CD14-positive monocyte (primary cell): ENCODE results near the gene NFE2L2. TPM values are rescaled to one million over a fixed set of nuclear protein-coding genes. Genes with fewer than 3 reads are reported as not detected.

Experiments used
- DNase-seq, 3 donors: peaks; one replicate each; pipeline ENCODE4 v3.0.0-alpha.2; 2011 to 2022
- H2AFZ ChIP-seq: 2 replicates; pipeline ENCODE4 v1.6.0; 2012; ENCODE audit warnings: mild to moderate bottlenecking, low read depth, low read length, inconsistent platforms; ENCODE audit not compliant: insufficient read depth, poor library complexity, severe bottlenecking
- H3K27ac ChIP-seq, 2 donors: 1 replicate in 1 of 2; 2 replicates in 1 of 2; pipeline ENCODE4 v1.5.1; 2012 to 2013; ENCODE audit warnings: low read length in 2 of 2, control low read depth in 1 of 2, inconsistent platforms in 1 of 2, low read depth in 1 of 2, mild to moderate bottlenecking in 1 of 2
- H3K27me3 ChIP-seq, 2 donors: one replicate each; pipeline versions ENCODE4 v1.6.0 to v1.6.1; 2011 to 2013; ENCODE audit warnings: low read length in 2 of 2; ENCODE audit not compliant: control insufficient read depth in 2 of 2, insufficient read depth in 2 of 2
- H3K36me3 ChIP-seq, 2 donors: replicated peaks in 1 of 2; 1 replicate in 1 of 2; 2 replicates in 1 of 2; pipeline versions ENCODE4 v1.5.1 to v1.6.1; 2012 to 2013; ENCODE audit warnings: low read length in 2 of 2, control low read depth in 1 of 2, inconsistent platforms in 1 of 2, mild to moderate bottlenecking in 1 of 2; ENCODE audit not compliant: insufficient read depth in 2 of 2, control insufficient read depth in 1 of 2
- H3K4me1 ChIP-seq, 2 donors: 1 replicate in 1 of 2; 2 replicates in 1 of 2; pipeline versions ENCODE4 v1.5.1 to v1.6.1; 2012 to 2013; ENCODE audit warnings: low read length in 2 of 2, control low read depth in 1 of 2, inconsistent platforms in 1 of 2, mild to moderate bottlenecking in 1 of 2, moderate library complexity in 1 of 2; ENCODE audit not compliant: insufficient read depth in 2 of 2, control insufficient read depth in 1 of 2
- H3K4me2 ChIP-seq: replicated peaks from 2 replicates; pipeline ENCODE3; 2012; ENCODE audit warnings: low read length, moderate library complexity, mild to moderate bottlenecking; ENCODE audit not compliant: poor library complexity, severe bottlenecking; ENCODE audit errors: extremely low read depth
- H3K4me3 ChIP-seq, 3 experiments: fragments of 200-600 bp in 1 of 3; sonication (generic) in 1 of 3; replicated peaks in 1 of 3; 1 replicate in 2 of 3; 2 replicates in 1 of 3; pipeline ENCODE4 v1.5.1; 2011 to 2013; ENCODE audit warnings: low read length in 3 of 3, mild to moderate bottlenecking in 3 of 3, control low read depth in 2 of 3, low read depth in 2 of 3, inconsistent platforms in 1 of 3, moderate library complexity in 1 of 3
- H3K79me2 ChIP-seq: 2 replicates; pipeline ENCODE4 v1.6.0; 2012; ENCODE audit warnings: mild to moderate bottlenecking, control low read depth, inconsistent platforms, low read length, moderate library complexity; ENCODE audit not compliant: insufficient read depth
- H3K9ac ChIP-seq: 2 replicates; pipeline ENCODE4 v1.6.0; 2017; ENCODE audit warnings: low read length, mild to moderate bottlenecking; ENCODE audit not compliant: insufficient read depth, poor library complexity, severe bottlenecking
- H3K9me3 ChIP-seq, 2 donors: replicated peaks in 1 of 2; 1 replicate in 1 of 2; 2 replicates in 1 of 2; pipeline versions ENCODE4 v1.5.1 to v1.6.1; 2012 to 2013; ENCODE audit warnings: low read length in 2 of 2, control low read depth in 1 of 2; ENCODE audit not compliant: control insufficient read depth in 1 of 2, insufficient read depth in 1 of 2
- H4K20me1 ChIP-seq: 2 replicates; pipeline ENCODE4 v1.6.0; 2012; ENCODE audit warnings: mild to moderate bottlenecking, low read length, control low read depth, moderate library complexity; ENCODE audit not compliant: insufficient read depth
- H3K27ac Mint-ChIP-seq, 7 donors: one replicate each; pipeline ENCODE4 v1.8.0; 2020; ENCODE audit warnings: mild to moderate bottlenecking in 7 of 7, mixed read lengths in 7 of 7, moderate library complexity in 6 of 7, inconsistent platforms in 2 of 7
- H3K27me3 Mint-ChIP-seq, 3 donors: one replicate each; pipeline ENCODE4 v1.8.0; 2021 to 2022; ENCODE audit warnings: low read depth in 3 of 3, mild to moderate bottlenecking in 3 of 3, mixed read lengths in 3 of 3, moderate library complexity in 3 of 3, inconsistent platforms in 1 of 3
- H3K36me3 Mint-ChIP-seq, 2 donors: one replicate each; pipeline ENCODE4 v1.8.0; 2020; ENCODE audit warnings: mixed read lengths in 2 of 2, inconsistent platforms in 1 of 2, mild to moderate bottlenecking in 1 of 2
- H3K4me1 Mint-ChIP-seq: one replicate; pipeline ENCODE4 v1.8.0; 2020; ENCODE audit warnings: mild to moderate bottlenecking, mixed read lengths
- H3K4me3 Mint-ChIP-seq, 2 donors: one replicate each; pipeline ENCODE4 v1.8.0; 2020; ENCODE audit warnings: mild to moderate bottlenecking in 2 of 2, mixed read lengths in 2 of 2, moderate library complexity in 1 of 2
- H3K9me3 Mint-ChIP-seq, 7 donors: one replicate each; pipeline ENCODE4 v1.8.0; 2020 to 2022; ENCODE audit warnings: mixed read lengths in 7 of 7, mild to moderate bottlenecking in 6 of 7, moderate library complexity in 6 of 7, inconsistent platforms in 2 of 7
- CTCF ChIP-seq: fragments of 200-600 bp; IDR thresholded peaks from one replicate; pipeline ENCODE4 v1.8.0; 2022; ENCODE audit warnings: antibody characterized with exemption, mild to moderate bottlenecking
- WGBS: methylation state at CpG from one replicate; pipeline ENCODE4 v1.1.5; 2013; ENCODE audit warnings: missing lambda C conversion rate; ENCODE audit not compliant: insufficient coverage; 5-methylcytosine and 5-hydroxymethylcytosine counted together
- intact Hi-C, 2 donors: fragments of 100-400 bp; cut with micrococcal nuclease; formaldehyde crosslinking; loops; one replicate each; pipeline versions ENCODE4 v1.15.0 to v1.15.1; 2023
- polyA plus RNA-seq, 3 donors: library from polyadenylated mRNA; depleted of rRNA in 1 of 3; unstranded in 2 of 3; stranded (reverse) in 1 of 3; fragments of 300-500 nt in 2 of 3; fragments of >200 nt in 1 of 3; fragmentation: Illumina TruSeq in 2 of 3; gene quantifications; 1 replicate in 2 of 3; 2 replicates in 1 of 3; pipeline ENCODE4 v1.2.3, GENCODE V29; 2012 to 2021

NFE2L2 gene
- polyA plus RNA-seq, 3 donors: 38.7 to 51.6 (median 46.6) TPM

GRCh38 chr2:177244244-177244771 is 20.2 kb downstream of the NFE2L2 start:
- DNase-seq: no peak
- H3K4me3 ChIP-seq: no peak overlapping the region

GRCh38 chr2:177243476-177243875 is 21.1 kb downstream of the NFE2L2 start:
- Histone ChIP-seq H3K4me3 (peak overlapping the region in 1 of 3 experiments; percentile 45), H3K27ac (peak overlapping the region; percentile 42 to 83), H3K36me3 (no peaks in the 10 kb centered on the region), H3K79me2 (peaks cover 96% of the 10 kb centered on the region), H3K4me1 (peaks cover 69 to 89% of the 10 kb centered on the region in 2 donors), H2AFZ (no peak overlapping the region), H4K20me1 (peaks cover 39% of the 10 kb centered on the region), H3K9me3 (no peaks in the 10 kb centered on the region), H3K4me2 (peak overlapping the region; percentile 52), H3K27me3 (no peaks in the 10 kb centered on the region), H3K9ac (no peak overlapping the region)
- peak overlapping the region in 6 of 7 donors; percentile 81 to 95 (median 92) for H3K27ac Mint-ChIP-seq
- H3K4me3 Mint-ChIP-seq: no peak overlapping the region
- DNase-seq: no peak
- no peaks in the 10 kb centered on the region for H3K9me3 Mint-ChIP-seq
- no peaks in the 10 kb centered on the region for H3K27me3 Mint-ChIP-seq
- no peak for TF ChIP-seq CTCF
- peaks cover 80% of the 10 kb centered on the region for H3K4me1 Mint-ChIP-seq
- H3K36me3 Mint-ChIP-seq: peaks cover 3 to 21% of the 10 kb centered on the region in 2 donors
- intact Hi-C loops: no loop called here

More at GRCh38 chr2:177244244-177244771, 20.2 kb downstream of the NFE2L2 start:
- H3K27ac ChIP-seq: peak overlapping the region; percentile 24 to 75
- no peaks in the 10 kb centered on the region for H3K9me3 ChIP-seq
- H3K4me1 ChIP-seq: peaks cover 60 to 84% of the 10 kb centered on the region in 2 donors
- Mint-ChIP-seq H3K27me3 (no peaks in the 10 kb centered on the region), H3K36me3 (peaks cover 9 to 25% of the 10 kb centered on the region in 2 donors), H3K4me1 (peaks cover 76% of the 10 kb centered on the region), H3K27ac (peak overlapping the region in 6 of 7 donors; percentile 11 to 90 (median 60)), H3K9me3 (no peaks in the 10 kb centered on the region), H3K4me3 (no peak overlapping the region)
- no peak overlapping the region for H3K4me2 ChIP-seq
- no peak overlapping the region for H3K9ac ChIP-seq
- peaks cover 96% of the 10 kb centered on the region for H3K79me2 ChIP-seq
- TF ChIP-seq CTCF: no peak
- H4K20me1 ChIP-seq: peaks cover 47% of the 10 kb centered on the region
- H3K36me3 ChIP-seq: no peaks in the 10 kb centered on the region
- no peaks in the 10 kb centered on the region for H3K27me3 ChIP-seq
- intact Hi-C loops: no loop called here
- no CpG with 5 or more reads among the region's 6 CpGs for WGBS
- no peak overlapping the region for H2AFZ ChIP-seq
